GM21528 (cell line): ENCODE results near the gene TVP23C.

Source experiments
- ATAC-seq: cut with Tn5 transposase; IDR thresholded peaks from one replicate; pipeline ENCODE4 v1.9.1; 2021; ENCODE audit warnings: mild to moderate bottlenecking, moderate library complexity; ENCODE audit not compliant: unreplicated experiment, low FRiP score

TVP23C gene

DNA sequence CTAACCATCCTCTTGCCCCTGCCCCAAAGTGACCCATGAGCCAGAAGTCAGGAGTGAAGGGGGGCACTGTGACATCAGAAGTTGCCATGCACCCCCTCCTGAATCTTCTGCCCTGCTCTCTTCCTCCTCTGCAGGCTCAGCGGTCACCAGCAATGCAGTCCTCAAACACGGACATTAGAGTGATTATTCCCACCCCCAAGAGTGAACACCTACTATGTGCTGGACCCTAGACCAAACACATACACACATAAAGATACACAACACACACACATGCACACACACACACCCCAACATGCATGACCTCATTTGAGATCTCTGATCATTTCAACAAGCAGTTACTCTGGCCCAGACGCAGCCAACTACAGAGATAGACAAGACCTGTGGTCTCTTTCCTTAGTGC is 95.7 kb downstream of the TVP23C start, which contains the start of gene CDRT4:
CDRT4 (minus strand) TSS at position 30 of the 400 bp plus-strand sequence. CDS start 27,383 bp downstream, outside the sequence.
- no peak for ATAC-seq

- no peak for ATAC-seq
These were observed 97.2 kb downstream of the TVP23C start for GRCh38 chr17:15466131-15466530.

- no peak for ATAC-seq
These were observed 98.1 kb downstream of the TVP23C start for GRCh38 chr17:15465045-15465701.

DNA sequence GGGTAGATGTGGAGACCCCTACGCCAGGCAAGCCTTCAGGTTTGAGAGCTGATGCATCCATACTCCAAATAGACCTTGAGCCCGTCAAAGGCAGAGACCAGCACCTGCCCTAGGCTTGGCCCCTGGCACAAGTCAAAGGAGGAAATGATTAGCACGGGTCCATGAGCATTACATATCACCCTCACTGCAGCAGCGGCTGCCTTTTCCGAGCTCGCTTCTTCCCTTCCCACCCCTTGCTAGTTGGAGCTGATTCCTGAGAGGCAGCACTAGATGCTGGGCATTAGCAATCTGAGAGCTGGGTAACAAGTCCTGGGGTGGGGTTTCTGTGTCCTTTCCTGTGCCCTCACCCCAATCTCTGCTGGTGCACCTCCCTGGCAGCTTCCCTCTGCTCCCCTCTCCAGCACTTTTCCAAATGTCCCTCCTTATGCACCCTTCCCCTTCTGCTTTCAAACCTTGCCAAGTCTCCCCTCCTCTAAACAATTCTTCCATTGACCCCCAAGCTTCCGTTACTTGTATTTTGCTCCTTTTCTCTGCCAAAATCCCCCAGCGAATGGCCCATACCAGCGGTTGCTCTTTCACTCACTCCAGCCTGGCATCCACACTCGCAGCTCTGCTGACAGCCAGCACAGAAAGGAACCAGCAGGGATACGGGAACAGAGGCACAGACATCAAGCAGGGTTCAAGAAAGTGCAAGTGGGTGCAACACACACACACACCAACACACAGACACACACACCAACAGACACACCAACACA is 98.9 kb downstream of the TVP23C start:
- ATAC-seq = no peak

DNA sequence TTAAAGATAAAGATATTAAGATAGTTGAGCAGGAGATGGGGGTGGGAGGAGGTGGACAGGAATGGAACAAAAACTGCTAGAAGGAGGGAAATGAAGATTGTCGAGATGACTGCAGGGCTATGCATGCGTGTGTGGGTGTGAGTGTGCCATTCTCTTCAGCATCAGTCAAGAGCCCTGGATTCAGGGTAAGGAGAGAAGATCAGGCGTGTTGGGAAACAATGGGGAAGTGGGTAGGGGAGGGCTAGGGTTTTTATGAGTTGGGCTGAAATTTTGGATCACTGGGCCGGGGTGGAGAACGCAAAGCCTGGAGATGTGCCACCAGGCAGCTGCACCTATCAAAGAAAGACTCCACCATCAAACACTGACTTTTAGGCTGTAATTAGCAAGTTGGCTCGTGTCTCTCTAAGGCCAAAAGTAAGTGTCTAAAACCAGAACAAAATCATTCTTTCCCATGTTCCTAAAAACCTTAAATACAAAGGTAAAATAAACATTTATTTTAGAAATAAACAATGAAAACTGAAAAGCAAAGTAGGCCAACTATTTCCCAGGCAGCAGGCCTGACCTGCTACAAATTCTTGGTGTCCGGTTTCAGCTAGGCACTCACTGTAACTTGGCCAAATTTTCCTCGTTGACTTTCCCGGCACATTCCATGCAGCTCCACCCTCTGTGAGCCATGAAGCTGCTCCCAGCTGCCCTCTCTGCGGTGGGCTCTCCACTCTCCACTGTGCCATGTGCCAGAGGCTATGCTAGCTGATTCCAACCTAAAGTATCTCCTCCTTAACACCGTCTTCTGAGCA is 100.1 kb downstream of the TVP23C start:
- ATAC-seq = no peak

DNA sequence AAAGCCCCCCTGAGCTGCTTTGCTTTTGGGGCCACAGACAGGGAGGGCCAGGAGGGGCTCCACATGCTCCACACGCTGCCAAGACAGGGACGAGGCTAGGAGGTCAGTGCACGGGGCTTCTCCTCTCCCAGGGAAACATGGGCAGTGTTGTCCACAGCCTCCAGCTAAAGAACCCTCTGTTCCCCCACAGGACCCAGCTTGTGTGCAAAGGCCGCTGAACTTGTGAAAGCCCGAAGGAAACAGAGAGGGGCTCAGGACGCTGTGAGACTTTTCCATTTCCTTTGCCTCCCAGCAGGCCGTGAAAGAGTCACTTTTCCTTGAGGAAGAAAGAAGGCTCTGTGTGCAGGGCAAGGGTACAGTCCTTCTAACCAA is 105.6 kb downstream of the TVP23C start:
- no peak for ATAC-seq

GRCh38 chr17:15456972-15457722 is 106.1 kb downstream of the TVP23C start:
- no peak for ATAC-seq

DNA sequence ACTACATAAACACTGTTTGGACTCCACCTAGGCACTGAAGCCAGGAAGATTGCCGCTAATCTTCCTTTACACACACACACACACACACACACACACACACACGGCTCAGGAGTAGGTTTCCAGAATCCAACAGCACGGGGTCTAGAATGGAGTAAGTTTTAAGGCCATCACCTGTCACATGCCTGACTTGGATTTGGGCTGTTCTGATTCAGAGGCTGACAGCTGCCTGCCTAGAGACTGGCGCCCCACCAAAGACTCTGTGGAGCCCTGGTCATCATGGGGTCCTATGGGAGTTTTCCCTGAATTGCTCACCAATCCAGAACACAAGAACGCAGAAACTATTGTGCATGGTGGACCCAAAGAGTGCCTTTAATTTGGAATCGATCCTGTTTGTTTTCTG is 106.8 kb downstream of the TVP23C start:
- no peak for ATAC-seq

GRCh38 chr17:15454346-15454745 is 108.9 kb downstream of the TVP23C start:
- ATAC-seq = no peak

GRCh38 chr17:15453782-15454181 is 109.5 kb downstream of the TVP23C start:
- no peak for ATAC-seq

DNA sequence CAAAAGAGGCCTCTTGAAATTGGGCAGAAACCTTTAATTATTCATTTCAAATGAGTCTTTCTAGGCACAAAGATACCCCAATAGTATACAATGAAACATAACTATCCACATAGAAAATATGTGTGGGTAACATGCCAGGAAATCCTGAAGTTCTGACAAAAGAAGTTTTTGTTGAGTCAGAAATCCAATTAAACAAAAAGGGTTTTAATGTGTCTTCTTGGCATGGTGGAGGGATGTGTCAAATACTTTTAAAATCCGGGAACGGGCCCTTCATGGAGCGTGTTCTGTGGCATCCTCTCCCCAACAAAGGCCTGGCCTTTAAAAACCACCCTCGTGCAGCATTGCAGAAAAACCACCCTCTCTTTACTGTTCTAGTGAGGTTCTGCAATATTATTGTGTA is 110.0 kb downstream of the TVP23C start:
- ATAC-seq = no peak

- ATAC-seq = no peak
These were observed 110.5 kb downstream of the TVP23C start for GRCh38 chr17:15452746-15453145.
